ENCODE measurements around the gene CLDN18.

- TF ChIP-seq CTCF (IDR thresholded peaks at IDR 0.05; ENCODE audit: low read length) (no peak), EZH2 (IDR thresholded peaks at IDR 0.05; ENCODE audit: borderline replicate concordance, low read length) (no peak)
These were observed 33.5 kb downstream of the CLDN18 start for GRCh38 chr3:138043266-138044029.
